Vagina (tissue), 2 donors: Measurements from ENCODE around the gene C15orf39.
"Not testable (repeated sequence)": the region's sequence is repeated elsewhere in the genome, so short reads cannot be mapped to it uniquely, and the experiment has no call there.

Experiments used
- CTCF ChIP-seq, 3 experiments: fragments of 450-650 bp in 2 of 3; fragments of 200-600 bp in 1 of 3; sonication (generic) in 1 of 3; IDR thresholded peaks; one replicate each; pipeline ENCODE4 v1.5.1; 2017 to 2019; ENCODE audit warnings: antibody characterized with exemption in 3 of 3, mild to moderate bottlenecking in 2 of 3, moderate library complexity in 2 of 3
- POLR2A ChIP-seq, 2 donors: fragments of 450-650 bp; IDR thresholded peaks; one replicate each; pipeline ENCODE4 v1.6.1; 2017; ENCODE audit warnings: antibody characterized with exemption in 2 of 2, mild to moderate bottlenecking in 2 of 2, moderate library complexity in 2 of 2
- POLR2AphosphoS5 ChIP-seq, 2 donors: sonication (generic); formaldehyde crosslinking; IDR thresholded peaks; one replicate each; pipeline ENCODE4 v1.9.0; 2017; ENCODE audit warnings: antibody characterized with exemption in 2 of 2, mild to moderate bottlenecking in 2 of 2, low read depth in 1 of 2; ENCODE audit not compliant: insufficient read depth in 1 of 2

DNA sequence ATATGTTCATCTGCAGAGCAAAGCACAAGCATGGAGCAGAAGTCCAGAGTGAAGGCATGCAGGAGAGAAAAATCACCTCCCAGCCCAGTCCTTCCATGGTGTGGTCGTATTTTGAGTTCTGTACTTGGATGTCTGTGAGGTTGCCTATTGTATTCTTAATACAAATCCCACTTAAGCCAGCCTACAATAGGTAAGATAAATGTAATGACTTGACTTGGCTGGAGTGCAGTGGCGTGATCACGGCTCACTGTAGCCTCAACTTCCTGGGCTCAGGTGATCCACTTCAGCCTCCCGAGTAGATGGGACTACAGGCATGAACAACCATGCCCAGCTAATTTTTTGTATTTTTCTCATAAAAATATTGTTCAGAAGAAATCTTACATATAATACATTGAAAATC lies 49.7 kb downstream of the C15orf39 start:
- TF ChIP-seq CTCF (IDR thresholded peaks at IDR 0.05); POLR2A (IDR thresholded peaks at IDR 0.05); POLR2AphosphoS5 (IDR thresholded peaks at IDR 0.05; ENCODE audit: insufficient read depth in 1 of 2, low read depth in 1 of 2): not testable (repeated sequence)
